AG04449 (cell line): ENCODE results near the gene SF3B1.

ENCODE experiments used
- CTCF ChIA-PET: fragments of 350-600 bp; formaldehyde crosslinking; extraction: SDS; loops from one replicate; lab custom pipeline; 2021; ENCODE audit warnings: antibody characterized with exemption; lab: Yijun Ruan, JAX
- POLR2A ChIA-PET: fragments of 400-600, 350-600 bp; formaldehyde crosslinking; extraction: SDS; loops from one replicate; lab custom pipeline; 2020; ENCODE audit warnings: antibody characterized with exemption, inconsistent platforms; lab: Yijun Ruan, JAX
- DNase-seq: peaks from one replicate; pipeline ENCODE4 v3.0.0-alpha.2; 2010; ENCODE audit warnings: low read depth, low spot score
- H3K4me3 ChIP-seq: 2 replicates; pipeline ENCODE4 v1.5.1; 2011; ENCODE audit warnings: low read depth, mild to moderate bottlenecking, control low read depth, low read length
- TF ChIP-seq, protein P1 (sequence below): IDR thresholded peaks from one replicate; pipeline ENCODE4 v1.5.1; 2011; ENCODE audit warnings: mild to moderate bottlenecking, moderate library complexity, low read length, control low read depth, inconsistent platforms; ENCODE audit not compliant: insufficient read depth; ENCODE audit errors: missing control alignments

SF3B1 gene

GRCh38 chr2:197461057-197461456 lies 26.2 kb upstream of the SF3B1 start:
- H3K4me3 ChIP-seq, result no peak overlapping the region
- CTCF ChIA-PET, result no interaction called here
- DNase-seq, result no peak
- POLR2A ChIA-PET, result no interaction called here
- TF ChIP-seq, protein P1, sequence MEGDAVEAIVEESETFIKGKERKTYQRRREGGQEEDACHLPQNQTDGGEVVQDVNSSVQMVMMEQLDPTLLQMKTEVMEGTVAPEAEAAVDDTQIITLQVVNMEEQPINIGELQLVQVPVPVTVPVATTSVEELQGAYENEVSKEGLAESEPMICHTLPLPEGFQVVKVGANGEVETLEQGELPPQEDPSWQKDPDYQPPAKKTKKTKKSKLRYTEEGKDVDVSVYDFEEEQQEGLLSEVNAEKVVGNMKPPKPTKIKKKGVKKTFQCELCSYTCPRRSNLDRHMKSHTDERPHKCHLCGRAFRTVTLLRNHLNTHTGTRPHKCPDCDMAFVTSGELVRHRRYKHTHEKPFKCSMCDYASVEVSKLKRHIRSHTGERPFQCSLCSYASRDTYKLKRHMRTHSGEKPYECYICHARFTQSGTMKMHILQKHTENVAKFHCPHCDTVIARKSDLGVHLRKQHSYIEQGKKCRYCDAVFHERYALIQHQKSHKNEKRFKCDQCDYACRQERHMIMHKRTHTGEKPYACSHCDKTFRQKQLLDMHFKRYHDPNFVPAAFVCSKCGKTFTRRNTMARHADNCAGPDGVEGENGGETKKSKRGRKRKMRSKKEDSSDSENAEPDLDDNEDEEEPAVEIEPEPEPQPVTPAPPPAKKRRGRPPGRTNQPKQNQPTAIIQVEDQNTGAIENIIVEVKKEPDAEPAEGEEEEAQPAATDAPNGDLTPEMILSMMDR, result no peak

GRCh38 chr2:197460649-197461048 lies 25.8 kb upstream of the SF3B1 start:
- ChIA-PET CTCF (no interaction called here), POLR2A (no interaction called here)
- TF ChIP-seq, protein P1, result no peak
- DNase-seq, result no peak
- no peak overlapping the region for H3K4me3 ChIP-seq

DNA sequence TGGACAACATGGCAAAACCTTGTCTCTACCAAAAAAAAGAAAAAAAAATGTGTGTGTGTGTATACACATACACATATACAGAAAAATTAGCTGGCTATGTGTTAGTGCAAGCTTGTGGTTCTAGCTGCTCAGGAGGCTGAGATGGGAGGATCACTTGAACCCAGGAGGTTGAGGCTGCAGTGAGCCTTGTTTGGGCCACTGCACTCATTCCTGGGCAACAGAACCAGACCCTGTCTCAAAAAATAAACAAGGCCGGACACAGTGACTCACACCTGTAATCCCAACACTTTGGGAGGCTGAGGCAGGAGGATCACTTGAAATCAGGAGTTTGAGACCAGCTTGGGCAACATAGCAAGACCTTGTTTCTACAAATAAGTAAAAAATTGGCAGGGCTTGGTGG lies 20.6 kb upstream of the SF3B1 start:
- CTCF ChIA-PET, result no interaction called here
- POLR2A ChIA-PET, result no interaction called here
- no peak overlapping the region for H3K4me3 ChIP-seq

GRCh38 chr2:197454923-197455322 lies 20.1 kb upstream of the SF3B1 start:
- H3K4me3 ChIP-seq, result peak overlapping the region; percentile 99
- TF ChIP-seq, protein P1, result no peak
- POLR2A ChIA-PET, result interaction anchor here (2.5 kb wide), 1 partner anchor 20 kb away, joined by 25 read pairs; the partner anchor contains the start of gene SF3B1
- CTCF ChIA-PET, result no interaction called here
- DNase-seq, result no peak

More for the DNA sequence above, 20.6 kb upstream of the SF3B1 start:
- DNase-seq, result no peak
- TF ChIP-seq, protein P1, result no peak

GRCh38 chr2:197453914-197454398 lies 19.1 kb upstream of the SF3B1 start:
- peak; percentile 67 for DNase-seq
- POLR2A ChIA-PET, result interaction anchor here (1.1 to 2.5 kb wide), 4 partner anchors 12 to 46 kb away, joined by 4 to 25 read pairs (median 11); partner anchors contain the start of genes HSPD1, HSPE1 and SF3B1
- TF ChIP-seq, protein P1, result no peak

DNA sequence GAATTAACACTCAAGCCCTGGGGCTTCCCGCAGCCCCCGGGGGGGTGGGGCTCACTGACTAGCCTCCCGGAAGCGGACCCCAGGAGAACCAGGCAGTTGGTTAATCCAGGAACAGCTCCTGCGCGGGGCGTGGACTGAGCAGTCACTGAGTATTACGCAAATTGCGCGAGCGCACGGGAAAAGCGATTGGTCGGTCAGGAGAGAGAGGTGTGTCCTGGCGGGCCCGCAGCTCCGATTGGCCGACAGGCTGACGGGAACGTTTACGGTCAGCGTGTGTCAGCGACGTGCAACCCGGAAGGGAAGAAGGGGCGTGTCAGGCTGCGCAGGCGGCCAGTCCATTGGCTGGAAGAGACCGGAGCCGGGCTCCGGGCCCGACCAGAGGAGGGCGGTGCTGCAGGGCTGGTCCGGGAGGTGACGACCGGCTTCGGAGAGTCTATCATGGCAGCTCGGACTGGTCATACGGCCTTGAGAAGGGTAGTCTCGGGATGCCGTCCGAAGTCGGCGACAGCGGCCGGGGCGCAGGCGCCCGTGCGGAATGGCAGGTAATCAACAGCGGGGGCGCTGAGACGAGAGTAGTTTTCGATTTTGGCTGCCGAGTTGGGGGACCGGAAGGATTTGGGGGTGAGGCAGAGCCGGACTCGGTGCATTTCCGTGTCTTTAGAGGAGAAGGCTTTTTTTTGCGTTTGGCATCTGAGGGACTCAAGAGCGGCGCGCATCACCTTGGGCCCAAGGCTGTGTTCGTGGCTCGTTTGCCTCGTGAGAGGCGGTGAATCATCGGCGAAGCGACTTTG lies 18.5 kb upstream of the SF3B1 start, which contains the start of gene COQ10B:
COQ10B (plus strand) TSS at position 430 of the 791 bp plus-strand sequence; CDS start at position 439, 9 bp downstream.
- CTCF ChIA-PET, result interaction anchor here (0.6 to 1.2 kb wide), 5 partner anchors 10 to 18 kb away, joined by 3 to 4 read pairs (median 3); no protein-coding TSS in a partner anchor
- peak within 1 kb of the TSS; percentile 99 for H3K4me3 ChIP-seq
- POLR2A ChIA-PET, result interaction anchor here (0.6 to 2.5 kb wide), 7 partner anchors 11 to 96 kb away, joined by 3 to 25 read pairs (median 6); partner anchors contain the start of genes HSPD1, HSPE1, MOB4 and SF3B1
- TF ChIP-seq, protein P1, result peak; percentile 37
- peak; percentile 99 for DNase-seq

More at GRCh38 chr2:197453914-197454398, 19.1 kb upstream of the SF3B1 start:
- CTCF ChIA-PET, result interaction anchor here (1.1 kb wide), 1 partner anchor 16 kb away, joined by 4 read pairs; no protein-coding TSS in a partner anchor
- peak overlapping the region; percentile 99 for H3K4me3 ChIP-seq
